ENCODE data around the gene SP110.
"Not testable (repeated sequence)": the region's sequence is repeated elsewhere in the genome, so short reads cannot be mapped to it uniquely, and the experiment has no call there.

Gene SP110

GRCh38 chr2:230224458-230224857, 4.7 kb upstream of the SP110 start:
- DNase-seq (ENCODE audit: low read depth), result no peak

- DNase-seq (ENCODE audit: low read depth), result not testable (repeated sequence)
Measured at GRCh38 chr2:230222829-230223228, 3.0 kb upstream of the SP110 start.

- DNase-seq (ENCODE audit: low read depth), result no peak
Measured at GRCh38 chr2:230221493-230221892, 1.7 kb upstream of the SP110 start.

GRCh38 chr2:230220347-230220969, 674 bp upstream of the SP110 start:
- DNase-seq (ENCODE audit: low read depth), result no peak

- no peak for DNase-seq (ENCODE audit: low read depth)
Measured at GRCh38 chr2:230218421-230218820, 1.4 kb downstream of the SP110 start.

GRCh38 chr2:230217424-230217823, 2.4 kb downstream of the SP110 start:
- DNase-seq (ENCODE audit: low read depth), result no peak

- DNase-seq (ENCODE audit: low read depth), result no peak
Measured at GRCh38 chr2:230216489-230216888, 3.3 kb downstream of the SP110 start.

- no peak for DNase-seq (ENCODE audit: low read depth)
Measured at GRCh38 chr2:230209422-230210051, 10.2 kb downstream of the SP110 start.

GRCh38 chr2:230208576-230208975, 11.2 kb downstream of the SP110 start:
- no peak for DNase-seq (ENCODE audit: low read depth)

GRCh38 chr2:230205721-230206120, 14.1 kb downstream of the SP110 start:
- DNase-seq (ENCODE audit: low read depth), result no peak

- DNase-seq (ENCODE audit: low read depth), result no peak
Measured at GRCh38 chr2:230205034-230205433, 14.8 kb downstream of the SP110 start.

- no peak for DNase-seq (ENCODE audit: low read depth)
Measured at GRCh38 chr2:230203110-230203676, 16.6 kb downstream of the SP110 start.

- DNase-seq (ENCODE audit: low read depth), result no peak
Measured at GRCh38 chr2:230202430-230203109, 17.2 kb downstream of the SP110 start.

GRCh38 chr2:230184727-230185578, 34.8 kb downstream of the SP110 start:
- no peak for DNase-seq (ENCODE audit: low read depth)

- DNase-seq (ENCODE audit: low read depth), result no peak
Measured at GRCh38 chr2:230181195-230181594, 38.6 kb downstream of the SP110 start.

GRCh38 chr2:230179907-230180306, 39.9 kb downstream of the SP110 start:
- DNase-seq (ENCODE audit: low read depth), result no peak

GRCh38 chr2:230178546-230179485, 41.0 kb downstream of the SP110 start:
- no peak for DNase-seq (ENCODE audit: low read depth)

GRCh38 chr2:230176996-230177395, 42.8 kb downstream of the SP110 start:
- DNase-seq (ENCODE audit: low read depth), result no peak

- no peak for DNase-seq (ENCODE audit: low read depth)
Measured at GRCh38 chr2:230174466-230174865, 45.3 kb downstream of the SP110 start.

GRCh38 chr2:230172852-230173251, 46.9 kb downstream of the SP110 start:
- DNase-seq (ENCODE audit: low read depth), result no peak

- no peak for DNase-seq (ENCODE audit: low read depth)
Measured at GRCh38 chr2:230172156-230172555, 47.6 kb downstream of the SP110 start.

All from stimulated activated CD8-positive, alpha-beta memory T cell treated with anti-CD3 and anti-CD28 coated beads, Interleukin-15, amount 100 ng/mL, for 24 hours (primary cell).